Measurements from ENCODE around the gene CENPE.

- TF ChIP-seq POLR2AphosphoS5 (IDR thresholded peaks at IDR 0.05), result no peak
- TF ChIP-seq, protein P1, sequence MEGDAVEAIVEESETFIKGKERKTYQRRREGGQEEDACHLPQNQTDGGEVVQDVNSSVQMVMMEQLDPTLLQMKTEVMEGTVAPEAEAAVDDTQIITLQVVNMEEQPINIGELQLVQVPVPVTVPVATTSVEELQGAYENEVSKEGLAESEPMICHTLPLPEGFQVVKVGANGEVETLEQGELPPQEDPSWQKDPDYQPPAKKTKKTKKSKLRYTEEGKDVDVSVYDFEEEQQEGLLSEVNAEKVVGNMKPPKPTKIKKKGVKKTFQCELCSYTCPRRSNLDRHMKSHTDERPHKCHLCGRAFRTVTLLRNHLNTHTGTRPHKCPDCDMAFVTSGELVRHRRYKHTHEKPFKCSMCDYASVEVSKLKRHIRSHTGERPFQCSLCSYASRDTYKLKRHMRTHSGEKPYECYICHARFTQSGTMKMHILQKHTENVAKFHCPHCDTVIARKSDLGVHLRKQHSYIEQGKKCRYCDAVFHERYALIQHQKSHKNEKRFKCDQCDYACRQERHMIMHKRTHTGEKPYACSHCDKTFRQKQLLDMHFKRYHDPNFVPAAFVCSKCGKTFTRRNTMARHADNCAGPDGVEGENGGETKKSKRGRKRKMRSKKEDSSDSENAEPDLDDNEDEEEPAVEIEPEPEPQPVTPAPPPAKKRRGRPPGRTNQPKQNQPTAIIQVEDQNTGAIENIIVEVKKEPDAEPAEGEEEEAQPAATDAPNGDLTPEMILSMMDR (IDR thresholded peaks at IDR 0.05 in 8 of 11, conservative IDR thresholded peaks at IDR 0.05 in 3 of 11), result no peak
Observed at GRCh38 chr4:103156106-103156505, 42.0 kb downstream of the CENPE start.
